ENCODE data around the gene MMP12.
"Not testable (repeated sequence)": the region's sequence is repeated elsewhere in the genome, so short reads cannot be mapped to it uniquely, and the experiment has no call there.

The MMP12 gene

DNA sequence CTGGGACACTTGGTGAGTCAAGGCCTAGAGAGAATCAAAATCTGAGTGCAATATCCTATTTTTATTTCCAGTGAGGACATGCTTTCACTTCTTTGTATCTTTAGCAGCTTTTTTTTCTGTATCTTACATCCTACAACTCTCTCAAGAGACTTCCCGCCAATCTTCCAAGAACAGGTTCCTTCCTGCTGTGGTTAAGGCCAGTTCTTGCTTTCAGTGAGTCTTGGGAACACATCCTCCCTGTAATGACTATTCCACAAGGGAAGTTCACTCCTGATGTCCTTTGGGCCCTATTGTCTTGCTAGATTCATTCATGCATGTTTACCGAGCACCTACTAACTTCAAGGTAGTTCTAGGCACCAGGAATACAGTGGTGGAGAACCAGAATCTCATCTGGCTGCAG is 3.8 kb upstream of the MMP12 start:
- Mint-ChIP-seq H3K36me3 (ENCODE audit: low read depth) (no peaks in the 10 kb centered on the region), H3K4me3 (no peak overlapping the region), H3K9me3 (no peaks in the 10 kb centered on the region), H3K27ac (no peak overlapping the region), H3K27me3 (peaks cover 7% of the 10 kb centered on the region), H3K4me1 (ENCODE audit: low read depth) (peaks cover 4% of the 10 kb centered on the region)

DNA sequence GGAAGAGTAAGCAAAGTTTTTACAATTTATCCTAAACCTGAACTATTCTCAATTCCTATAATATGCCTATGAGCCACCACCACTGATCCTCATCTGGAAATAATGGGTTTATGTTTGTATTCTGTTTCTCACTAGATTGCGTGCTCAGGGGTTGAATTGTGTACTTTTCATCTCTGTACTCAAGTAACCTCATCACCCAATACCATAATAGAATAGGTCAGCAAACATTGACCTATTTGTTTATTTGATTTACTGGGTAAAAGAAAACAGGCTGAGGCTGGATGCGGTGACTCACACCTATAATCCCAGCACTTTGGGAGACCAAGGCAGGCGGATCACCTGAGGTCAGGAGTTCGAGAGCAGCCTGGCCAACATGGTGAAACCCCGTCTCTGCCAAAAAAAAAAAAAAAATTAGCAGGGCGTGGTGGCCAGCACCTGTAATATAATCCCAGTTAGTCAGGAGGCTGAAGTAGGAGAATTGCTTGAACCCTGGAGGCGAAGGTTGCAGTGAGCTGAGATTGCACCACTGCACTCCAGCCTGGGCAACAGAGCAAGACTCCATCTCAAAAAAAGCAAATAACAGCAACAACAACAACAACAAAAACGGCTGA is 5.3 kb downstream of the MMP12 start:
- not testable (repeated sequence) for H3K36me3 Mint-ChIP-seq (ENCODE audit: low read depth); H3K4me1 Mint-ChIP-seq (ENCODE audit: low read depth); H3K27me3 Mint-ChIP-seq; H3K4me3 Mint-ChIP-seq; H3K9me3 Mint-ChIP-seq; H3K27ac Mint-ChIP-seq

DNA sequence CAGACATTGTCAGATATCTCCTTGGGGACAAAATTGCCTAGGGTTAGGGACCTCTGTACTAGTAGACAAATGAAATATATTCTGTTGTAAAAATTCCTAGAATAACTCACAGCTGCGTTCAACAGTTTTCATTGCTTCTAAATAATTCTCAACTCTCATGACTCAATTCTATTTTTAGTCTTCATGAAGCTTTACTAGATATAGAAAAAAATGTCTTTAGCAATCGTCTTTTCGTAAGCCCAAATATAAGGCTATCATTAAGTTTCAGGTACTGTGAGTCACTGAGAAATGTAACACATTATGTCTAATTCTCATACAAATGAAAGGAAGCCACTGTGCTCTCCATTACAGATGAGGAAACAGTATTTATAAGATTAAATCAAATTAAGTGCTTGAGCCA is 6.4 kb downstream of the MMP12 start:
- Mint-ChIP-seq H3K36me3 (ENCODE audit: low read depth) (no peaks in the 10 kb centered on the region), H3K9me3 (no peaks in the 10 kb centered on the region), H3K27me3 (peaks cover 8% of the 10 kb centered on the region), H3K4me3 (no peak overlapping the region), H3K4me1 (ENCODE audit: low read depth) (no peaks in the 10 kb centered on the region), H3K27ac (no peak overlapping the region)

DNA sequence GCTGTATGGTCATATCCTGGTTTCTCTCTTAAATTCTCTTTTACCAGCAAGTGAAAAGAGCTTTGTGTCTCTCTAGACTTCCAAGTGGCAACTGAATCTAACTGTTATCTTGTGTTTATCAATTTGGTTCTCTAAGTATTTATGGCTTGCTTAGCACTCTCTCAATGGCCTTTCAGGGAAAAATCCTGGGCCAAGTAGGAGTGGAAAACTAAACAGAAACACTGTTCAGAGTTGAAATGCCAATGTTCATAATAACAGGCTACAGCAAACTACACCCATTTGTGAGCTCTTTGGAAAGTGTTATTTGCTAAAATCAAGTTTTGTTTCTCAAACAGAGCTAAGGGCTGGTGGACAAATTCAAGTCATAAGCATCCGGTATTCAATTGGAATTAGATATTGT is 10.1 kb downstream of the MMP12 start:
- Mint-ChIP-seq H3K4me1 (ENCODE audit: low read depth) (no peaks in the 10 kb centered on the region), H3K36me3 (ENCODE audit: low read depth) (no peaks in the 10 kb centered on the region), H3K9me3 (no peaks in the 10 kb centered on the region), H3K27me3 (peaks cover 8% of the 10 kb centered on the region), H3K4me3 (no peak overlapping the region), H3K27ac (no peak overlapping the region)

DNA sequence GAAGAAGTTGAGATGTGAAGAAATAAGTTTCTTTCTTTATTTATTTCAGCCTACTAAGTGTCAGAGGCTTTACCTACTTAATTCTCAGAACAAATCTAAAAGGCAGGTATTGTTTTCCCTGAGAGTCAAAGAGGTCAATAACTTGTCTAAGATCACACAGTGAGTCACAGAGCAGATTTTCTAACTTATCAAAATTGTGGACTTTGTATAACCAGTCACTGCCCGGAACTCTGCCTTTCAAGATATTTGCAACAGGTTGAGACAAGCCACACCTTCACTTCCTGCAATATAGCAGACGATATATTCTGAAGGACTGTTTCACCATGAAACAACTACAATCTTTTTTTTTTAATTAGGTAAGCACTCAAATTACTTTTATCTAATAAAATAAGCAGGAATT is 20.8 kb downstream of the MMP12 start:
- Mint-ChIP-seq H3K27ac (no peak overlapping the region), H3K4me1 (ENCODE audit: low read depth) (no peaks in the 10 kb centered on the region), H3K9me3 (no peaks in the 10 kb centered on the region), H3K36me3 (ENCODE audit: low read depth) (no peaks in the 10 kb centered on the region), H3K4me3 (no peak overlapping the region), H3K27me3 (peaks cover 4% of the 10 kb centered on the region)

GRCh38 chr11:102853055-102853454 is 21.7 kb downstream of the MMP12 start:
- no peaks in the 10 kb centered on the region for H3K9me3 Mint-ChIP-seq
- H3K36me3 Mint-ChIP-seq (ENCODE audit: low read depth): no peaks in the 10 kb centered on the region
- no peak overlapping the region for H3K4me3 Mint-ChIP-seq
- H3K27ac Mint-ChIP-seq: no peak overlapping the region
- no peaks in the 10 kb centered on the region for H3K27me3 Mint-ChIP-seq
- no peaks in the 10 kb centered on the region for H3K4me1 Mint-ChIP-seq (ENCODE audit: low read depth)

DNA sequence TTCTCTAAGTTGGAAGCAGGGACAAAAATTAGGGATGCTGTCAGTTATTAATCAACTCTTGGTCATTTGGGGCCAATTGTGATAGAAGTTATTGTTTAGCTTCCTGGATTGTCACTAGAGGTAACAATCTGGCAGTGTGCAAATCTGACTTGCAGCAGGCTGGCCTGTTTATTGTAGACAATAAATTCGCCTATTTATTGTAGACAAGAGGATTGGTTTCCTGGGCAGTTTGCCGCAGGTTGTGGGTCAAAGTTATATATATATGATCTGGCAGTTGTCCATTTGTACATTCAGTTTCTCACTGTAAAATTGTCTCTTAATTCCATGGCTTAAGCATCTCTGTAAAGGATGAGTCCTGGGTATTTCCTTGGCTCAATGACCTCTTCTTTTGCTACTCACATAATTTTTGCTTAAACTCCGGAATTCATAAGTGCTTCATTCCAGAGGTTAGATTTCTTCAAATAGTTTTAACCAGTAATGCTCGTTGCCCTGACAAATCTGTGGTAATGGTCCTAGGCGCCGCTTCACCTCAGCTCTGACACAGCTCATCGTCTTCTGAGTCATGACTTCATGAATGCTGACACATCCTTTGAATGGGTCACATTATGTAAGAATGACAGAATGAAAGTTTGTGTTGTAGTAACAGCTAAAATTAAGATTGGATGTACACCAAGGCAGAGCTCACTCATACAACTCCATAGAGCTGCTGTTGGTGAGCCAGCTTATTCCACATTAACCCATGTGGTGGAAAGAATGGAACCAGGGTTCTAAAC is 23.6 kb downstream of the MMP12 start:
- no peak overlapping the region for H3K27ac Mint-ChIP-seq
- peaks cover 4% of the 10 kb centered on the region for H3K27me3 Mint-ChIP-seq
- no peak overlapping the region for H3K4me3 Mint-ChIP-seq
- H3K9me3 Mint-ChIP-seq: no peaks in the 10 kb centered on the region
- H3K36me3 Mint-ChIP-seq (ENCODE audit: low read depth): no peaks in the 10 kb centered on the region
- H3K4me1 Mint-ChIP-seq (ENCODE audit: low read depth): no peaks in the 10 kb centered on the region

- H3K27me3 Mint-ChIP-seq: peaks cover 7% of the 10 kb centered on the region
- no peak overlapping the region for H3K4me3 Mint-ChIP-seq
- no peaks in the 10 kb centered on the region for H3K9me3 Mint-ChIP-seq
- H3K36me3 Mint-ChIP-seq (ENCODE audit: low read depth): no peaks in the 10 kb centered on the region
- no peaks in the 10 kb centered on the region for H3K4me1 Mint-ChIP-seq (ENCODE audit: low read depth)
- H3K27ac Mint-ChIP-seq: no peak overlapping the region
These were observed 25.5 kb downstream of the MMP12 start for GRCh38 chr11:102849311-102849710.

DNA sequence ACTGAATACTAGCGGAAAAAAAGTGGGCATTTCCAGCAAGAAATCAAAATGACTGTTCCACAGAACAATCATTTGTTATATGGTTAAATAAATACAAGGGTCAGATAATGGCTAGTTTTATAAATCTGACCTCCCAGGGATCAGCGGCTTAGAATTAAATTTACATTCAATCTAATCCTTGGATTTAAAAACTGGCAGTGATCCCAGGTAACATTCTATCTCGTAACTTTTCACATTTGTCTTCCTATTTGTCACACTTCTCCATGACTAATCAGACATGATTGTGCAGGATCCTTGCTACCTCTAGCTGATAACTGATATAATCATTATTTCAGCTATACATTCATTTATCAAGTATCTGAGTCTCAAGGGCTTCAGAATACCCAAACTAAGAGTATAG is 28.5 kb downstream of the MMP12 start:
- Mint-ChIP-seq H3K36me3 (ENCODE audit: low read depth) (no peaks in the 10 kb centered on the region), H3K27me3 (peaks cover 11% of the 10 kb centered on the region), H3K9me3 (no peaks in the 10 kb centered on the region), H3K4me3 (no peak overlapping the region), H3K4me1 (ENCODE audit: low read depth) (no peaks in the 10 kb centered on the region), H3K27ac (no peak overlapping the region)

DNA sequence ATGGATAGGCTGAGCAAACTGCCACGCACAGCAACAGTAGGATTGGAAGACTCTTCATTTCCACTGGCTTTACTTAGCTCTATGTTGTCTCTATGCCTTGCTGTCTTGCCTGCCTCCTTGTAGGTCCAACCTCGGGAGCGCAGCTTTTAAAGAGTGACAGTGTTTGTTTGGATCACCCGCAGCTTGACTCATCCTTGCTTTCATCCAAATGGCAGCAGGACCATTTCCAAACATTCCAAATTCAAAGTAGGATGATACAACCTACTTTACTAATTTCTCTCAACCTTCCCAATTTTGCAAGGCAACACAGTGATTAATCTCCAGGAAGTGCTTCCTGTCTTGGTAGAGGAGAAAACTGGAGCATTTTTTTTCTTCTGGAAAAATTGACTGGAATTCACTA is 31.3 kb downstream of the MMP12 start, which contains the start of gene MMP3:
Gene MMP3, minus strand, starts transcription at position 121 of the 400 bp plus-strand sequence. Its CDS starts 63 bp downstream, at position 58.
- Mint-ChIP-seq H3K36me3 (ENCODE audit: low read depth) (no peaks in the 10 kb centered on the region), H3K4me1 (ENCODE audit: low read depth) (no peaks in the 10 kb centered on the region), H3K9me3 (no peaks in the 10 kb centered on the region), H3K4me3 (no peak within 1 kb of the TSS), H3K27me3 (peaks cover 11% of the 10 kb centered on the region), H3K27ac (no peak within 1 kb of the TSS)

DNA sequence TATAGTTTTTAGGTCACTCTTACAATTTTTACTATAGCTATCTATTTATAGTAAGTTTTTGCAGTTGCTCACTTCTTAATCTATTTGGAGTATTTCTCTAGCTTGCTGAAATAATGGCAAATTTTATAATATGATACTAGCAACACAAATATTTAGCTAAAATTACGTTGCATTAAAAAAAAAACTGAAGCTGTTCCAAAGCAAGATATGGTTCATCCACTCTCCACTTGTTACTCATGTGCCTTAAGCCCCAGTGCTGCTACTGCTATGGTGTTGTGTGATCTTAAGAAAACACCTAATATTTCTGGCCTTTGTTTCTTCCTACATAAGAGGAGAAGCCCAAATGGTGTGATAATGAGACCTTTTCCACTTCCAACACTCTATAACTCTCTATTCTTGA is 31.9 kb downstream of the MMP12 start:
- Mint-ChIP-seq H3K4me1 (ENCODE audit: low read depth) (no peaks in the 10 kb centered on the region), H3K4me3 (no peak overlapping the region), H3K27me3 (peaks cover 11% of the 10 kb centered on the region)

GRCh38 chr11:102840018-102840417 is 34.8 kb downstream of the MMP12 start:
- Mint-ChIP-seq H3K4me1 (ENCODE audit: low read depth) (no peaks in the 10 kb centered on the region), H3K27ac (no peak overlapping the region), H3K9me3 (no peaks in the 10 kb centered on the region), H3K27me3 (peaks cover 8% of the 10 kb centered on the region), H3K4me3 (no peak overlapping the region), H3K36me3 (ENCODE audit: low read depth) (no peaks in the 10 kb centered on the region)

More for the DNA sequence above, 31.9 kb downstream of the MMP12 start:
- H3K9me3 Mint-ChIP-seq: no peaks in the 10 kb centered on the region
- no peak overlapping the region for H3K27ac Mint-ChIP-seq
- no peaks in the 10 kb centered on the region for H3K36me3 Mint-ChIP-seq (ENCODE audit: low read depth)

DNA sequence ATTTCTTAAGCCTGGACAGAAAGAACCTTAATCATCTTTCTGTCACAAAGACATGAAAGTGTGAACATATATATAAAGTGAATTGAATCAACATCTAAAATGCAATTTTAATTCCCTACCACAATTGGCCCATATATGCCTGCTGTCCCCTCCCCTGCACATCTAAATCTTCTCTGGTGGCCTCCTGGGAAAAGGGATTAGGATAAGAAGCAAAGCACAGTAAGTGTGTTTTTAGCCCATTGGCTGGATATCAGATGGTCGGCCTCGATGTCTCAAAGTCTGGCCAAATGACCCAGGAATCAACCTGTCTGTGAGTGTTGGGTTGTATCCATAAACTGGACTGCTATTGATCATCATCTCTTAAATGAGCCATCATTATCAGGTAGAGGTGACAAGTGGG is 37.1 kb downstream of the MMP12 start:
- H3K27me3 Mint-ChIP-seq: peaks cover under 1% of the 10 kb centered on the region
- no peaks in the 10 kb centered on the region for H3K4me1 Mint-ChIP-seq (ENCODE audit: low read depth)
- no peaks in the 10 kb centered on the region for H3K36me3 Mint-ChIP-seq (ENCODE audit: low read depth)
- H3K4me3 Mint-ChIP-seq: no peak overlapping the region
- H3K9me3 Mint-ChIP-seq: no peaks in the 10 kb centered on the region
- no peak overlapping the region for H3K27ac Mint-ChIP-seq

- H3K27me3 Mint-ChIP-seq: peaks cover 5% of the 10 kb centered on the region
- H3K9me3 Mint-ChIP-seq: no peaks in the 10 kb centered on the region
- no peaks in the 10 kb centered on the region for H3K36me3 Mint-ChIP-seq (ENCODE audit: low read depth)
- no peaks in the 10 kb centered on the region for H3K4me1 Mint-ChIP-seq (ENCODE audit: low read depth)
- no peak overlapping the region for H3K27ac Mint-ChIP-seq
- no peak overlapping the region for H3K4me3 Mint-ChIP-seq
These were observed 37.6 kb downstream of the MMP12 start for GRCh38 chr11:102837156-102837555.

GRCh38 chr11:102836290-102836875 is 38.4 kb downstream of the MMP12 start:
- Mint-ChIP-seq H3K4me3 (no peak overlapping the region), H3K36me3 (ENCODE audit: low read depth) (no peaks in the 10 kb centered on the region), H3K27ac (no peak overlapping the region), H3K9me3 (no peaks in the 10 kb centered on the region), H3K27me3 (peaks cover 13% of the 10 kb centered on the region), H3K4me1 (ENCODE audit: low read depth) (no peaks in the 10 kb centered on the region)

Data from stimulated activated naive CD8-positive, alpha-beta T cell treated with anti-CD3 and anti-CD28 coated beads, Interleukin-15, Interleukin-2, amounts not matched to agents 100 ng/mL and 50 ng/mL, for 24 hours (primary cell).